GM10847 (cell line): ENCODE data around the gene BBIP1.
A peak's percentile ranks its signal among the peaks of the same experiment; 100 is the strongest.

Experiments
- POLR2A ChIP-seq: IDR thresholded peaks from 2 replicates; pipeline ENCODE4 v1.6.1; 2011; ENCODE audit not compliant: insufficient read length; ENCODE audit errors: extremely low read depth

Gene BBIP1

DNA sequence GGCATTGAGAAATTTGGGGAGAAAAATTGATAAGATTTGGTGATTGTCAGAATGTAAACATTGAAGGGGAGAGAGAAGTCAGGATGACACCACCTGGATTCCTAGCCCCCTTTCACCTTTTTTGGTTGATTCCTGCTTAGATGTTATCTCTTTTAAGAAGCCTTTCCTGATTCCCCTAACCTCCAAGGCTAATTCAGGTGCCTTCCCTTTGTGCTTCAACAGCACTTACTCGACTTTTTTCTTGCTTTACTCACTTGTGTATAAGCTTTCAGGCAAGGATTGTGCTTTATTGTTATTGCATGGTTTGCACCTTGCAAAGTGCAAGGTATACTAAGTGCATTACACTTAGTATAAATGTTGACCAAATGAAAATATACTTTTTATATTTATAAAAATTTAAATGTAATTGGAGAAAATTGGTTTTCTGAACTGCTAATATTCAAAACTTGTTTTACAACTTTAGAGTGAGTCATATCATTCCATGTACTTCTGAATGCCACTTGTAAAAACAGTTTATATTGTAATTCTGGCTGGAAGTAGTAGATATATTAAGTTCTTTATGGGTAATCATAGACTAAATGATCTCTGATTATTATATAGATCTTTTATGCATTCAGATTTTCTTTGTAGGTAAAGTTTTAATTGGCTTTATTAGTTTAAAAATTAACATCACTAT, 13.7 kb upstream of the BBIP1 start:
- TF ChIP-seq POLR2A, result no peak

DNA sequence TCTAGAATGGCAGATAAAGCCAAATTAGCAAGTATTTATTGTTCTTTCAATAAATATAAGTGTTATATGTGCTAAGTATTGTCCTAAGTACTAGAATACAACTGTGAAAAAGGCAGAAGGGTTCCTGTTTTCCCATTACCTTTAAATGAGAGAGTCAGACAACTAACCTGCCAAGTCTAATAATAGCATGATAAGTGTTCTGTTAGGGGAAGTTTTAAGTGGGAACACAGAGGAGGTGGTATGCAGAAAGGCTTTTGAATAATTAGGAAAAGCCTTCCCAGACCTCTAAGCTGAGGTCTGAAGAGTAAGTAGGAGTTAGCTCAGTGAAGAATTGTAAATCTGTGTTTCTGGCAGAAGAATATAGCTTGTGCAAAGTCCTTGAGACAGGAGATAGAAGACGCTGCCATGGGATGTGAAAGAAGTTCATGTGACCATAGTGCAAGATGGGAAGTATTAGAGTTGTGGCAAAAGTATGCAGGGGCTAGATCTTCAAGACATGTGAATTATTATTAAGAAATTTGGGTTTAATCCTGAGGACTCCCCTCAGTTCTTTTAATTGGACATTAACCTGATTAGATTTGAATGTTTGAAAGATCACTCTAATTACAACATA, 12.9 kb upstream of the BBIP1 start:
- TF ChIP-seq POLR2A, result no peak

DNA sequence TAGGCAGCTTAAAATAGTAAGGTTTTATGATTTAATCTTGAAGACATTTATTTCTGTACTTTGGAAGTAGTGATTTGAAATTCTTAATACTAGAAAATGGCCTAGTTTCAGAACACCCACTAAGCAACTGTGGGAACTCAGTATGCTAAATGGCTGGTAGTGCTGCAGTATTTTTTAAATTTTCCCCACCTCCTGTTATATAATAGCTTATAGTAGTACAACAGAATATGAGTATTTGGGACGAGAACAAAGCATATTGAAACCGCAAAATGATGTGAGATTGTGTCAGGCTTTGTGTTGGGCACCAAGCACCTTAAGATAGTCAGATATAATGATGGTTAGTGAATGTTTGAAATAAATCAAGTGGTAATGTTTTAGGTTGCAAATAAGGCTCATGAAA, 8.5 kb upstream of the BBIP1 start:
- no peak for TF ChIP-seq POLR2A

DNA sequence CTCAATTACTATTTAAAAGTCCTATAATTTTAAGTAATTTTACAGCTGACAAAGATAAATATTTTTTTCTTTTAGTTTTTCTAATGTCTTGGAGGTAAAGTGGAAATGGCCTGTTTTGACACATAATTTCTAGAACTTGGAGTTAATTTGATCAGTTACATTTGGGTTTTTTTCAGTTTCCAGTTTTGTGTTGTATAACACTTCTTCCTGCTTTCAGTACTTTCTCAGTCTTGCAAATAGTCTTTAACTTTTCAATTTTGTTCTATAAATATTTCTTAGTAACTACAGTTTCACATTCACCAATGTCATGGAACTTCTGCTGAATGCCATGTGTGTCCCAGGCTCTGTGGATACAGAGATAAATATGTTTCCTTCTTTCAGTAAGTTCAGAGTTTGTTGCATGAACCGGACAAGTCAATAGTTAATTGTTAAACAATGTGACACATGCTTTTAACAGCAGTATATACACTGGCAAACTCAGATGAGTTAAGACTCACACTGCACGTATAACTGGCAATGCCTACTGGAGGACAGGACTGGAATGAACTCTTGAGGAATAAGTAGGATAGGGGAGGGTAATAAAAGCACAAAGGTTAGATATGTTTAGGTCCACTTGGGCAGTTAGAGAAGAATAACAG, 5.0 kb upstream of the BBIP1 start:
- TF ChIP-seq POLR2A, result no peak

DNA sequence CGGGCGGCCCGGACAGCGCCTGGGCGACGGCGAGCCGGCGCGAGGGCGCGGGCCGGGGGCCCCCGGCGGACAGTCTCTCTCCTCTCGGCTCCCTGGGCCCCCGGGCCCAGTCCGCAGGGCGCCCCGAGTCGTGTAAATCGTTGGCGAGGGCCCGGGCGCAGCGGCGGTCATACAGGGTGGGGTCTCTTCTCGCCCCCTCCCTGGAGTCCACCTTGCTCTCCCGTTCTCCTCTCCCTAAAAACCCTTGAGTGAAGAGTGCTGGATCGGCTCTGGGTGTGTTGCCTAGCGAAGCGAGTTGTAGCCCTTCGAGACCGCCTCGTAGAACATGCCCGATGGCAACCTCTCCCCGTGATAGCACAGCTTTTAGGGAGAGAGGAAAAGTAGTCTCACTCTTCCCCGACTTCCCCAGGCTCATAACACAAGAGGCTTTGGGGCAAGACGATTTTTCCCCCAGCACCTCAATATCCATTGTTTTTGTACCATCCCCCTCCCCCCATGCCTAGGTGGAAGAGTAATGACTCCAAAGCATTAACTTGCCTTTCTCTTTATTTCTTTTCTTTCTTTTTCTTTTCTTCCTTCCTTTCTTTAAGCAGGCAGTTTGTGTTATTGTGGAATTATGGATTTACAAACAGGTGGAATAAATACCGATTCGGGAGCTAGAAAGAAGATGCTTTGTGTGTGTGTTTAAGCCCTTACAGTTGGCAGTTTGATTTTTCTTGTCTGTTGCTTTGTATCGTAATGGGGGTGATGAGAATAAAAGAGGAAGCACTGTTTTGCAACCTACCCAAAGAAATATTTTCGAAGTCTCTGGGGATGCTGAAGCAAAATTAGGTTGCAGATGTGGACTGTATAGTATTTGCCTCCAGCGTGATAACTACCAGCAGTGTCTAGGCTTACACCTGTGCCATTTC, 1.2 kb upstream of the BBIP1 start:
- TF ChIP-seq POLR2A, result no peak

DNA sequence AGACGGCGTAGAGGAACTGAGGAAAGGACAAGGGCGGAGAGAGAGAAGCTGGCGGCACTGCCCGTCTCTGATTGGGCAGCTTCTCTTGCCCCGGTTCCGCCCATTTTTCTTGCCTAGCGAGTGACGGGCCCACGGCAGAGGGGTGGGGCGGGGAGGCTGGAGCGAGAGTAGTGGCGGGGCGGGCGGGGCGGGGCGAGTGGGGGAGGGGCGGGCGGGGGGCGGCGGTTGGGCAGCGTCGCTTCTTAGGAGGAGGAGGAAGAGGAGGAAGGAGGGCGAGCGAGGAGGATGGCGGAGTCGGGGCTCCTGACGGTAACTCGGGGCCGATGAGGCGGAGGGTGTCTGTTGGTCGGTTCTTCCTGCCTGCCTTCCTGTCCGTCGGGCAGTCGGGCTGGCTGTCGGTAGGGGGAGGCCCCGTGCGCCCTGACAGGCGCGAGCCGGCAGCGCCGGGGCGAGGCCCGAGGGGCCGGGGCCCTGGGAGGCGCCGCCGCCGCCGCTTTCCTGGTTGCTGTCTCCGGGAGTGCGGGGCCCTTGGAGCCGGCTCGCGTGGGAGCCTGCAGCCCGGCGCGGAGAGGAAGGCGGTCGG, 460 bp upstream of the BBIP1 start, which contains the start of gene SHOC2:
TSS of gene SHOC2 (plus strand) at position 256 of the 583 bp plus-strand sequence. CDS start 44,755 bp downstream, outside the sequence.
- TF ChIP-seq POLR2A, result peak; percentile 84

DNA sequence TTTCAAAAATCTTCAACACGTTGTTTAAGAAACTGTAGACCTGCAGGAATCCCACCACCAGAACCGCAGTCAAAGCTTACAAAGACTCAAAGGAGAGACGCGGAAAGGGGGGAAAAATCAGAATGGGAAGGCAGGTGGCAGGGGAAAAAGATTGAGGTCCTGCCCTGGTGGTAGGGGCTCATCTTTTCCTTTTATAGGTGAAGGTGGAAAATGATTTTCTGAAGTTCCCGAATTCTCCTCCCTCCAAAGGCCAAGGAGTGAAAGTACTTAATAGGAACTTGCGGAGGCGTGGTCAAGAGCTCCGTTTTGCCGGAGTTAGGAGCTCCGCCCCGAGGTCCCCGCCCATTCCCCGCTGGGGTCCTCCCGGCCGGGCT, 724 bp downstream of the BBIP1 start:
- TF ChIP-seq POLR2A, result no peak

DNA sequence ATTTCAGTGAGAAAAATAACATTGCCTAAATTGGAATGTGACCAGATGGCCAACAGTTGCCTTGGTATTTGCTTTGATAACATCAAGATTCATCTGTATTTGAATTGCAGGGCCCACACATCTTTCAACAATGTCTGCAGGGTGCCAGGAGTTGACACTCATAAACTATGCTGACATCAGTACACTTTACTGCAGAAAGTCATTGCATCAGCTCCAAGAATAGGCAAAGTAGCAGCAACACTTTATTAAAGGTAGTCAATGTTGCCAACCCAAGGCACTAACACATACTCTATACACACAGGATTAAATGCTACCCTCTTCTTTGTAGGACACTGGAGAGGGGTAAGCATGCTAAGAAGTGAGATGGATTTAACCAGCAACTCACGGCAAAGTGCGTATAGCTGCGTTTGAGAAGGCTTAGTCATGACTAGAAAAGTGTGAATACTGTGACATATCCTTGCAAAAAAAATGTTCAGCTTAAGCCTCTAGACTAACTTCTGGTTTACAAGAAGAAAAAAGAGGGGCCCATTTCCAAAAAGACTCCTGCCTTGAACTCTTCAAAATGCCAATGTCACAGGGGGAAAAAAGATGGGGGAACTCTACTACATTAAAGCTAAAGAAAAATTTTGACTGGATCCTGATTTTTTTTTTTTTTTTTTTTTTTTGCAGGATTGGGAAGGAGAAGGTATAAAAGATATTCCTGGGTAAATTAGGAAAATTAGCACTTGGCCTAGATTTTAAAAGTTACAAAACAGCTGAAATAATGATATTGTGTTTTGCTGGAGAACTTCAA, 2.2 kb downstream of the BBIP1 start:
- no peak for TF ChIP-seq POLR2A

DNA sequence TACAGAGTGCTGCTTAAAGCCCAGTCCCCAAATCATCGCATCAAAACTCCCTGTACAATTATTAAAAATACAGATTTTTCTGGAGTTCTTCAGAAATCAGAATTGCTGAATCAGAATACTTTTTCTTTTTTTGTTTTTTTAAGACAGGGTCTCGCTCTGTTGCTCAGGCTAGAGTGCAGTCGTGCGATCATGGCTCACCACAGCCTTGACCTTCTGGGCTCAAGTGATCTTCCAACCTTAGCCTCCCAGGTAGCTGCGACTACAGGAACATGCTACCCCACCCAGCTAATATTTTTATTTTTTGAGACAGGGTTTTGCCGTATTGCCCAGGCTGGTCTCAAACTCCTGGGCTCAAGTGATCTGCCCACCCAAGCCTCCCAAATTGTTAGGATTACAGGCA, 3.9 kb downstream of the BBIP1 start:
- no peak for TF ChIP-seq POLR2A

DNA sequence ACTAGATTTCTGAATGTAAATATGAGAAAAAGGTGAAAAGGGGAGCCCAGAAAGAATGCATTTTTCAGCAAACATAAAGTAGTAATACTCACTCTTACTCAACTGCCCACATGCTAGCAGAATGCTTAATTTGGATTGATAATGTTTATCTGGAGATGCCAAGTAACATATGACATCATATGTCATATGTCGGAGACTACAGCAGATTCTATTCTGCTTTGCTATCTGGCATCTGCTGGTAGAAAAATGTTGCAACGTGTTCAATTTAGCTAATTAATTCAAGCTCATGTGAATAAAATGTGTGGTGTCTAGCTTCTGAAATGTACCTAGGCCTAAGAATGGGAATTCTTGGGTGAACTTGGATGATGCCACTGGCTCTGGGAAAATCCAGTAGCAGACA, 4.5 kb downstream of the BBIP1 start:
- TF ChIP-seq POLR2A, result no peak

DNA sequence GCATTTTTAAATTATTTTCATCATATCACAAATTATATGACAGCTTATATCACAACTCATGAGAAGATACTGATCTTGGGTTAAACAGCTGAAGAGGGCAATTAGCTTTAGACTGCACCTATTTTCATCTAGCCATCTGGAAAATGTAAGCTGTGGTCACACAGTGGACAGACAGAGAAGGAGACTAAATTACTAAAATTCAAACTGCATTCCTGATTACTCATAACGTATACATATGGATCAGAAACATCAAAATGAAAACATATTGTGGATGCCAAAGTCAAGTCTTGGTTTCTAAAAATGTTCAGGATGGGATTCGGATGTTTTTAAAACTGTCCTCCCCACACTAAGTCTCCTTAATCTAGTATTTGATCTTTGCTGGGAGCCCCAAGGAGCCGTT, 6.6 kb downstream of the BBIP1 start:
- TF ChIP-seq POLR2A, result no peak

DNA sequence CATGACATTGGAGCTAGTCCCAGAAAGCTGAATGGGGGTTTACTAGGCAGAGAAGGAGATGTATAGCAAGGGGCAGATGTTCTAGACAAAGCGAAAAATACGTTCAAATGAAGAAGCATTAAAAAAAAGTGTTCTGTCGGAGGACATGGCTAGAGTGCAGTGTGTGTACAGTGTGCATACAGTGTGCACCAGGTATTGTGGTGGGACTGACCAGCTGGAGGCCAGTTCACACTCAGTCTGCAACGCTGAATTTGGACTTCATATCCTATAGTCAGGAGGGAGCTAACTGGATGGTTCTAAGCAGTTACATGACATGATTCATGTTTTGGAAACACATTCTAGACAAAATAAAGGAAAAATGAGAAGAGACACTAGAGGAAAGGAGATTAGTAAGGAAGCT, 8.8 kb downstream of the BBIP1 start:
- no peak for TF ChIP-seq POLR2A

DNA sequence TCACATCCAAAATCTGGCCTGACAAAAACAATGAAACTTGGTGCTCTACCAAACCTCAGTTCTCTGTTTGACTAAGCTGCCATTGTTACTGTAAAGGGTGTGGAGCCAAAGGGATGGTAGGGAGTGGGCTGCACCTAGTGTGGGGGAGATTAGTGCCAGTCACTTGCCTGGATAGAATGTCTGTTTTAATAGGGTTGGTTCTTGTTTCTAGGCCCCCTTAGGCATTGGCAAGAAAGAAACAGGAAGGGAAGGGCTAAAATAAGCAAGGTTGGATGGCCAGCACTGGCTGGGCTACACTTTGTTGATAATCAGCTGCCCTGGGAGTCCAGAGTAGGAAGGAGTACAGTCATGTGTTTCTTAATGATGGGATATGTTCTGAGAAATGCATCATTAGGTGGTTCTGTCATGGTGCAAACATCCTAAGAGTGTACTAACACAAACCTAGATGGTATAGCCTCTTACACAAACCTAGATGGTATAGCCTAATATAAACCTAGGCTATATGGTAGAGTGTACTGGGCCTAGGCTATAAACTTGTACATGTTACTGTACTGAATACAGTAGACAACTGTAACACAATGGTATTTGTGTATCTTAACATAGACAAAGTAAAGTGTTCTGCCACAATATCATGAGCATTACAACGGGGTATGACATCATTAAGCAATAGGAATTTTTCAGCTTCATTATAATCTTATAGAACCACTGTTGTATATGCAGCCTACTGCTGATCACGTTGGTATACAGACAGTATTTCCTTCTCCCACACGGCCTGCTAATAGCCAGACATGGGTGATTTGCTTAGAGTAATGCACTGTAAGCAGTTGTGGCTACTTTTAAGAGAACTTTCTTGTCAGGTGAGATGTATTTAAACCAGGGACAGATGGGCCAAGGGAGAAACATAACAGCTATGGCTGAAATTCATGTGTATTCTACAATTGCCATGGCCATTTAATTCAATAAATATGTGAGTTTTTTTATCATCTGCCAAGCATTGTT, 15.4 kb downstream of the BBIP1 start:
- TF ChIP-seq POLR2A, result no peak

DNA sequence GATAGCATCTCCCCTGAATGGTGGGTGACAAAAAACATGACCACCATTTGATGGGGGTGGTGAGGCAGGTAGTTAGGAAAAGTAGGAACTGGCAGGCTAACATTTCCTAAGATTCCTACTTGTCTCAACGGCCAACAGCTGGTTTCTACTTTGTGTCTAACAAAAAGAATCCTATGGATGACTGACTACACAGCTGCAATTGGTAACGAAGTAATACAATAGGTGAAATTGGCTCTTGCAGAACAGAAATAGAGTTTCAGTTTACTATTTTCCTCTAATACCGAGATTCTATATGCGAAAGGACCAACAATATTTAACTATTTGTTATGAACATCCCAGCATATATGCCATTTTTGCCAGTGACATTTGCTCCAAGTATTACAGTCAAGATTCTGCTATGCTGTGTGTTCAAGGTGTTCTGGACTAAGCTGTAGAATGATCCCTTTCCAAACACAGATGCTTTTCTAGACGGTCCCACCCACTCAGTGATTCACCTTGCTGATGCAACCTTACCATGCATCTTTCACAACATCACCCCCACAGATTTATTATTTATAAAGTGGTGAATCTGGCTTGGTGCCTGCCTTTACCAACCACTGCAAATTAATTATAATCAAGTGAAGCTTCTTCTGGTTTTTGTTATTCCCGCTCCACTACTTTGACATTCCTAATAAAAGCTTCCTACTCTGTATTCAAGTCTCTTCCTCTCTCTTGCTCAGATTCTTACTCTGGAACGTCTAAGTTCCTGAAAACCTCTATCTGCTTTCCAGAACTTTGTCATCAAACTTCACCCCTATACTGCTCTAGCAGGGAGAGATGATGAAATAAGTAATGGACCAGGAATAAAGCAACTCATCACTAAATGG, 16.8 kb downstream of the BBIP1 start:
- no peak for TF ChIP-seq POLR2A
